Stimulated activated CD4-positive, alpha-beta T cell treated with anti-CD3 and anti-CD28 coated beads, Interleukin-4, amount 100 ng/mL, for 24 hours (primary cell): Measurements from ENCODE around the gene LYPD8.

Source experiments
- DNase-seq: peaks from one replicate; pipeline ENCODE4 v3.0.0-alpha.2; 2020

Gene LYPD8

GRCh38 chr1:248696261-248696660, 59.3 kb downstream of the LYPD8 start:
- no peak for DNase-seq

GRCh38 chr1:248695451-248696132, 60.0 kb downstream of the LYPD8 start:
- DNase-seq: no peak

- DNase-seq: no peak
Measured at GRCh38 chr1:248691567-248692155, 63.9 kb downstream of the LYPD8 start.
